Activated CD4-positive, alpha-beta T cell treated with anti-CD3 and anti-CD28 coated beads for 48 hours (primary cell): ENCODE measurements around the gene COL15A1.

Experiments used
- DNase-seq: peaks from one replicate; pipeline ENCODE4 v3.0.0-alpha.2; 2020

The COL15A1 gene

DNA sequence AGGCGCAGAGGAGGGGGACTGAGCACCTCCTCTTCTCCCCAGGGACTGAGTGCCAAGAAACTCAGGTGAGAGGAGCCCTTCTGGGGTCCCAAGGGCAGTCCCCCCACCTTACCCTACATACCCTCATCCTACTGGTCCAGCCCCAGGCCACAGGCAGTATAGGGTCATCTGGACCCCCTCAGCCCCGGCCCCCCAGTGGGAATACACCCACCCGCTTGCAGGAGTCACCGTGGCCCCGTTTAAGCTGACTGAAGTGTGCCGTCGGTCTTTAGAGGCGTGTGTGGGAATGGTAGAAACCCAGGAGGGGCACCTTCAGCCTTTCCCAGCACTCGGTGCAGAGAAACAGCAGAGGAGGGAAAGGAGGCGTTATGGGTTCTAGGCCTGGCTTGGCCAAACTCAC is 30.8 kb downstream of the COL15A1 start:
- DNase-seq: no peak

DNA sequence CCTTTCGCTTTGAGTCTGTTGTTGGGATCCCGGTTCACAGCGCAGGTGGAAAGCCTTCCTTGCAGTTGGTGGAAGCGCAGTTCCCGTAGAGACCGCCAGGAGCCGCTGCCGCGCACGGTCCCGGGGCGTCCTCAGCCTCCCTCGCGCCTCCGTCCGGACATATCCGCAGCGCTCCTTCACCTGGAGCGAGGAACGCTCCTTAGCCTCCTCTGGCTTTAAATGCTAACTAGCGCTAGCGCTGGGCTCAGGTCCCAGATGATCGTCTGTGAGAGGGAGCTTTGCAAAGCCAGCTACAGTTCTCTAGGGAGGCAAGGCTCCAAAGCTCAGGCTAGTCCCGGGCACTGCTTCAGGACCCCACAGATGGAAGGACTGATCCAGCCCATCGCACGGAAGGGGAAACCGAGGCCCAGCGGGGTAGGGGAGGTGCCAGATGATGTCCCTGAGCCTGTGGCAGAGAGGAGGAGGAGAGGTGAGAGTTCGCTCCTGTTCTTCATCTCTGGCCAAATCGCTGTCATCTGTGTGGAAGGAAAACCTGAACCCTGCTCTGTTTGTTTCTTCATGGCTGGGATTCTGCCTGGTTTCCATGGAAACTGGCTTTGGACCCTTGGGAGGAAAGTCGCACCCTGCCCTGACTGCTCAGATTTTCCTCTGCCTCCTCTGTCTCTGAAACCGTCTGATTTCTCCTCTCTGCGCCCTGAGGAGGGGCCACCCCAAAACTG is 31.4 kb downstream of the COL15A1 start:
- peak; percentile 89 for DNase-seq

DNA sequence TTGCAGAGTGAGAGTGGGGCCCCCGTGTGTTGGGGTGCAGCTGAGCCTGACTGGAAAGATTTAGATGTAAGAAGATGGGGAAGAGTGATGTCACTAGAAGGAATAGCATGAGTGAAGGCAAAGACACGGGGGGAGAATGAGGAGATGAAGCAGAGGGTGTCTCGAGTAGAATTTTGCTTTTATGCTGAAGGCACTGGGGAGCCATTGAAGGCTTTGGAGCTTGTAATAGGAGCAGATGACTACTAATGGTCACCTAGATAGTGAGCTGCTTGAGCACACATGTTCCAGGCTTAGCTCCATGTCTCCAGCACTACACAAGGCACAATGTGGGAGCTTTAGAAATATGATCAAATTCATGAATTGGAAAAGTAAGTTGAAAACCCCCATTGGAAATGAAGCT is 32.1 kb downstream of the COL15A1 start:
- no peak for DNase-seq

DNA sequence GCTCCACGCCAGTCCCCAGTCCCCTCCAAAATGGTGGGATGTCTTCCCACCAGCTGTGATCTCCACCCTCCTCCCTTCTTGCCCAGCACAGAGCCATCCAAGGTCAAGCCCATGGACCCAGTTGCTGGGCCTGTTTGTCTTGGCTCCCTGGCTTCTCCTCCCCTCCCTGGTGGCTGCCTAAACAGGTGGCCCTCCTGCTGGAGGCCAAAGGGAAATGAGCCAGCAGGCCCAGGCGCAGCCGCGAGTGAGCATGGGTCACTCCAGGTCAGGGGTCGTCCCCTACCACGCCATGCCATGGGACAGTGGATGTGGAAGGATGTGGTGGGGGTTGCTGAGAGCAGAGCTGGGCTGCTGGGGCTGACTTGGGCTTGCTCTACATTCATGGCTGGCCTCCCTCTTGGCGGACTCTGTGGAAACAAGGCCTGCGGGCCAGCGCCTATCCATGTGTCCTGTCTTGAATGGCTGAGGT is 33.6 kb downstream of the COL15A1 start:
- no peak for DNase-seq

DNA sequence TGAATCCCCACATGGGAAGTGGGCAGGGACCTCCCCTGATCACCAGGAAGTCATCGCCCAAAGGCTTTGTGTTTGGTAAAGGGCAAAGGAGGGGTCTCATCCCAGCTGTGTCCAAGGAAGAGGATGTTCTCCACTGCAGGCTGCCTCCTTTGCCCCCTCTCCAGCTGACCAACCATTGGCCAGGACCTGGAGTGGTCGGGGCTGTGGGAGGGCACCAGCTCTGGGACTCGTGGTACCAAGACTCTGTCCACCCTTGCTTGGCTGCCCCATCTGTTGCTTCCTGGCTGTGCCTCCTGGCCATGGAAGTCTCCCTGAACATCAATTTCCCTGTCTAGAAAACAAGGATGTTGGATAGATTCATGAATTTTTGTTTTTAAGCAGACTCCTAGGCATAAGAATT is 34.1 kb downstream of the COL15A1 start:
- no peak for DNase-seq

DNA sequence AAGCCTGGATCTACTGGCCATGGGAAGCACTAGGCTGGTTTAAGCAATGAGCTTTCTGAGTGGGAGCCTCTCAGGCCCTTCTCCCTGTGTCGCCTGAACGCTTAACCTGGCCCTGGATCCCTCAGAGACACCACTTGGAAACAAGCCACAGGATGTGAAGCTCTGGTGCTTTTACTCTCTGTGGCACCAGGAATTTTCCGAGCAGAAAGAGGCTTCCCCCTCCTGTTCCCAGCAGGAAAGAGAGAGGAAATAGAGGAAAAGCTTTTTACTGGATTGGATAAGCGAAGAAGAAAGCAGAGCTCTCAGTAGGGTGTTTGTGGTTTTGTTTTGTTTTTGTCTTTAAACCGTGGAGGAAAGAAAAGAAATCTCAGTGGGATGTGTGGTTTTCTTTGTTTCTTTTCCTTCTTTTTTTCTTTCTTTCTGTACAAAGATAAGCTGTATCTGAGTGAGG is 34.5 kb downstream of the COL15A1 start:
- no peak for DNase-seq

DNA sequence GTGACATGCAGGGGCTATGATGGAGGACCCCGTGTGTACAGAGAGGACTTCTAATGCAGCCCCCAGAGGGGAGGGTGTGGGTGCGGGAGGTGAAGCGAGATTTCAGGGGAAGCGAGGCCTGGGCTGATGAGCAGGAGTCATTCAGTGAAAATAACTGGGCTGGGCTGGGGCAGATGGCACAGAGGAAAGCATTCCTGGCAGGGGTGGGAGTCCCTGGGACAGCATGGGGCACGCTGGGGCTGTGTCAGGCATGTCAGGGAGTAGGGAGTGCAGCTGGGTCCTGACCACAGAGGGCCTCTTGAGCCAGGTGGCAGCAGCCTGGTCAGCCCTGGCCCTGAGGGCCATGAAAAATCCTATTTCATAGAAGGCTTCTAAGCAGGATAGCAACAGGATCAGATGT is 36.6 kb downstream of the COL15A1 start:
- no peak for DNase-seq

DNA sequence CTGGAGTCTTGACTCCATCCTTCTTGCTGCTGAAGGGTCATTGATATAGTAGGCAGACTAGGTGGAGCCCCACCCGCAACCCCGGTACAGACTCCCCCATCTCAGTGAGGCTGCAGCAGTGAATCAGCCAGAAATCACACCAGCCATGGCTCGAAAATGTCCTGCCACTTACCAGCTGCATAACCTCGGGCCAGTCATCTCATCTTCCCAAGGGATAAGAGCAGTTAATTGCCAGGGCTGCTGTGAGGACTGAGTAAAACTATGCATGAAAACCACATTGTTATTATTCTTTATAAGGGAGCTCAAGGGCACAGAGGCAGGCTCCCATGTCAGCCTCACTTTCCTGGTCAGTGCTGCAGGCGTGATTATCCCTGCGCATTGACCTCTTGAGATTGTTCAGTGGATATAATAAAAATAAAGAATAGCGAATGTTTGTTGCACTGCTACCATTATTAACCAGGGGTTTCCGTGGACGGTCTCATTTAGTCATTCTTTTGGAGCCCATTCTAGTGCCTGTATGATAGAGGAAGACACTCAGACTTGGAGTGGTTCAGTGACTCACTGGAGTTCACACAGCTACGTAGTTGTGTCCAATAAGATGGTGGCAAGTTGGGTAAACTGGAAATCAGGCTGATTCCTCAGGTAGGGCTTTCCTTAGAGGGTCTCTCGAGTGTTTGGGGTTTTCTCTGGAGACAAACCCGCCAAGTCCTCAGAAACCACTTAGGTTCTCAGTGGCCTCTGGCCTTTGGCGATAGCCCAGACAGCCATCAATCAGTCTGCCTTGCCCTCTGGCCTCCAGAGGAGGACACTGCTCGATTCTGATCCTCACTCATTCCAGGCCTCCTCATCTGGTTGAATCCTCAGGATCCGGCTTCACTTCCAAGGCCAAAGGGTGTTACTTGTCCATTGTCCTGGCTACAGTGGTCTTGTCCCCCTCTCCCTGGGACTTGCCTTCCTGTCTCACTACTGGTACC is 39.9 kb downstream of the COL15A1 start:
- no peak for DNase-seq

DNA sequence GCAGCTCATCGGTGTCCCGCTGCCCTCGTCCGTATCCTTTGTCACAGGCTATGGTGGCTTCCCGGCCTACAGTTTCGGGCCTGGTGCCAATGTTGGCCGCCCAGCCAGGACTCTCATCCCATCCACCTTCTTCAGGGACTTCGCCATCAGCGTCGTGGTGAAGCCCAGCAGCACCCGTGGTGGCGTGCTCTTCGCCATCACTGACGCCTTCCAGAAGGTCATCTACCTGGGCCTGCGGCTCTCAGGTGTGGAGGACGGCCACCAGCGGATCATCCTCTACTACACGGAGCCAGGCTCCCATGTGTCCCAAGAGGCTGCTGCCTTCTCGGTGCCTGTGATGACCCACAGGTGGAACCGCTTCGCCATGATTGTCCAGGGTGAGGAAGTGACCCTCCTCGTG is 41.9 kb downstream of the COL15A1 start:
- DNase-seq: no peak

DNA sequence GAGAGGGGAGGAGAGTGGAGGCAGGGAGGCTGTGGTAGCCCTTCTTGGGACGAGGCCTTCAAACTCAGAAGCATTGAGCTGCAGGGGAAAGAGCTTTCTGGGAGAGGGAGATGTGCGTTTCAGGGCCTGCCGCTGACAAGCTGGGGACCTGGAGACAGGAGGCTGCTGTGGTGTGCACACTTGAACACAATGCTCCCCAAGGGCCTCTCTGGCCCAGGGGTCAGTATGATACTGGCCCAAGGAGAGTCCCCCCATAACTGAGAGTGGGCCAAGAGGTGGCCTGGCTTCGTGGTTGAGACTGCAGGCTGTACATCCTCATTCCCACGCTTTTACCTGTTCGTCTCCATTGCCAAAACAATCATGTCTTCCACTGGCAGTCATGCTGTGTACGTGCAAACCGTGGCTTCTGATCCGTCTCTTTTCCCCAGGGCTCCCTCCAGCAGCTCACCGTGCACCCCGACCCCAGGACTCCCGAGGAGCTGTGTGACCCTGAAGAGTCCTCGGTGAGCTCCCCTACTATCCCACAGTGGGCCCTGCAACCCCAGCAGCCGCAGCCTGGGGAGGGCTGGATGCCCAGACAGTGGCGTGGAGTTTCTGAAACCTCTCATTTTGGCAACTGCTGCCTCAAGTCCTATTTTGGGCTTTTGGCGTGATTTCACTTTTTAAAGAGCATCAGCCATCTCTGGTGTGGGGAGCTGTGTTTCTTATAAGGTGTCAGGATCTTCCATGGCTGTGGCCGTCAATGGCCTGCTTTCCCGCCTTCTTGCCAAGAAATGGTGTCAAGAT is 43.4 kb downstream of the COL15A1 start:
- DNase-seq: no peak

DNA sequence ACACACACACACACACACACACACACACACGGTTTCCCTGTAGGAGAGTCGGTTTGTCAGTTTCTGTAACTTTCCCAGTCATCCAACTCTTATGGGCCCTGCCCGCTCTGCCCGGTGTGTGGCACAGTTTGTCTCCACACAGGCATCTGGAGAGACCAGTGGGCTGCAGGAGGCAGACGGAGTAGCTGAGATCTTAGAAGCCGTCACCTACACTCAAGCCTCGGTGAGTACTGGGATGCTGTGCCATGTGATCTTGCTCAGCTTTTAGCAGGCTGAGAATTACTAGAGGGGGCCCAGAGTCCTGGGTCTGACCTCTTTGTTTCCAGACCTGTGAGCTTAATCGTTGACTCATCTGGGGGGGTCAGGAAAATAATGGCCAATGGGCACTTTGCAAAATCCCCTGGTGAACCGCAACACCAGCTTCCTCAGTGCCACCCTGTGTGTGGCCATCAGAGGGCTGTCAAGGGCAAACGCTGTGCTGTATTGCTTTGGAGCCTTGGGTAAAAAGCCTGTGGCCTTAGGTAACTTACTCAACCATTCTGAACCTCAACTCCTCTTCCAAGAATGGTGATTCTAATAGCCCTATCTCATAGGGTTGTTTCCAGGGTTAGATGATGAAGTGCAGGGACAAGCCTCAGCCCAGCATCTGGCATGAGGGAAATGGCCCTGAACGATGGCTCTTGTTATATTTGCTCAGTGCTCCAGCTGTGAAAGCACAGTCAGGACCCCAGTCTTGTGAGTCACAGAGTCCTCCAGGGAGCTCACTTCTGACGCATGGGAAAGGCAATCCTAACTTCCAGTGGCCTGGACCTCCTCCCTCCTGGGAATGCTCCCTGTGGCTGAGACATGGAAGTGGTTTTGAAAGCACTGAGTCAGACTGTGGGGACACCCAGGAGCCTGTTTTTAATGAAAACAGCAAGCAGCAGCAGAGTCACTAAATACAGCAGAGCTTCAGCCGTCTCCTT is 45.6 kb downstream of the COL15A1 start:
- no peak for DNase-seq

DNA sequence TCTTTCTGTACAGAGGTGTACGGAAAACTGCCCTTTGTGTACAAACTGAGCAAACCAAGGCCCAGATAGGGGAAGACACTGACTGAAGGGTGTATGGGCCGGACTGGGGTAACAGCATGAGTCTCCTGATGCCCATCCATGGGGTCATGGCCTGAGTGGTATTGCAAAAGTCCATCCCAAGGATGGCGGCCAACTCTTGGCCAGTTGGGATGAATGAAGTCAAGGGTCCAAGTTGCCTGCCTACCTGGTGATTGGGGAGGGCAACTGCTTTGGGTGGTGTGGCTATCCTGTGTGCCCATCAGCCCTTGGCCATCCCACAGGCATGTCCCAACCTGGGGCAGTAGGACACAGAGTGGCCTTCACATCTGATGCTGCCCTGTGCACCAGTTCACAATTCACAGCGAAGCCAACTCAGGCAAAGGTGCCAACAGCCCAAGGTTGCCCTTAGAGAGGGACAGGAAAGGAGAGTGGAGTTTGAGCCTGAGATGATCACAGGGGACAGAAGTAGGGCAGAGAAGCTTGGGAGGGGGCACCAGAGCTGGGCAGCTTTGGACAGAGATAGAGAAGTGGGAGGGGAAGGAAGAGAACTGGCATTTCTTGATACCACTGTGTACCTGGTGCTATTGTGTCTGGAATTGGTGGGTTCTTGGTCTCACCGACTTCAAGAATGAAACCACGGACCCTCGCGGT is 46.6 kb downstream of the COL15A1 start:
- no peak for DNase-seq

DNA sequence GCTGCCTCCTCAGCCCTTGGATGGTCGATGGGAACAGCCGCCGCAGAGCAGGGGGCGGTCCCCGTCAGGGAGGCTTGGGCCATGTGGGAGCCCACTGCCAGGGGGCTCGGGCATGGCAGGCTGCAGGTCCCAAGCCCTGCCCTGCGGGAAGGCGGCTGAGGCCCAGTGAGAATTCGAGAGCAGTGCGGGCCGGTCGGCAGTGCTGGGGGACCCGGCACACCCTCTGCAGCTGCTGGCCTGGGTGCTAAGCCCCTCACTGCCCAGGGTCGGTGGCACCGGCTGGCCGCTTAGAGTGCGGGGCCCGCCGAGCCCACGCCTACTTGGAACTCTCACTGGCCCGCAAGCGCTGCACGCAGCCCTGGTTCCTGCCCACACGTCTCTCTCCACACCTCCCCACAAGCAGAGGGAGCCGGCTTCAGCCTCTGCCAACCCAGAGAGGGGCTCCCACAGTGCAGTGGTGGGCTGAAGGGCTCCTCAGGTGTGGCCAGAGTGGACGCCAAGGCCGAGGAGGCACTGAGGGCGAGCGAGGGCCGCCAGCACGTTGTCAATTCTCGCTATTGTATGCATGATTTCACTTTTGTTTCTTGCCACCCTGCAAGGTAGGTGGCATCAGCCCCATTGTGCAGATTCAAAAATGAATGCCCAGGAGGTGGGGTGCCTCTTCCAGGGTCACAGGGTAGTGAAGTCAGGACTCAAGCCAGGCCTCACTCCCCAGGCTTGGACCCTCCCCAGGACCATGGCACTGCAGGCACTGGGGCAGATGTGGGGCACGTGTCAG is 48.6 kb downstream of the COL15A1 start:
- no peak for DNase-seq

DNA sequence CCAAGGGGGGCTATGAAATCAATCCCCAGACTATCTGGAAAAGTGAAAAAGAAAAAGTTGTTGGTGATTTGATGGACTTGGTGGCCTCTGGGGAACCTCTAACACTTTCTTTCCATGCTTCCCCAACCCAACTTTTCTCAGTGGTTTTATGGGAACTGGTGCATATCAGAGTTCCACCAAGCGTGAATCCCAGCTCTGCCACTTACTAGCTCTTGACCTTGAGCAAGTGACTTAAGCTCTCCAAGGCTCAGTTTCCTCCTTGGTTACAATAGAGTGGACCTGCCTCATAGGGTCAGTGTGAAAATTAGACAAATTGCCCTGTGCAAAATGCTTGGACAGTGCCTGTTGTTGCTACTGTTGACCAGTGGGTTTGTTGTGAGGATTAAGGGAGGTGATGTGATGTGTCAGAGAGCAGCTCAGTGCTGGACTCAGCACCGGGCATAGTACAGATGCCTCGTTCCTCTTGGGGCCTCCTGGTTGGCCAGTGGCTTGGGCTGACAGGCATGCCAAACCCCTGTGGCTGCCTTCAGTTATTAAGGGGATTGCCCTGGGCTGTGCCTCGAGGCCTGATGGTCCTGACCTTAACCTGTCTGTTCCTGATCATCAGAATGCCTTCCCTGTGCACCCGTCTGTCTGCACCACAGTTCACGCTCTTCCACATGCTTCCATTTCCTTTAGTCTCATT is 49.3 kb downstream of the COL15A1 start:
- no peak for DNase-seq

DNA sequence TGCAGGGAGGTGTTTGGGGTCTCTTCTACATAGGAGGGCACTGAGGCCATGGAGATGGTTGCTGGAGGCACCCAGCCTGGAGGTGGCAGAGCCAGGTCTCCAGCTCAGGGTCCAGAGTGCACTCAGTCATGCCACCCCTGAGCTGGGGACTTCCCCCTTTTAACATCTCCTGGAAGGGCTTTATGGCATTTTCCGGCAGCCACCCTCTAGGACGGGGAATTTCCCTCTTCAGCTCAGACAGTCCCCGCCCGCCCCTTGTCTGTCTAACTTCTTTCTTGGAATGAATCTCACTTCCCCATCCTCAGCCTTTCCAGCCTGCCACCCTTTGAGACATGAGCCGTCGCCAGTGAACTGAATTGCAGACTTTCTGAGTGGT is 49.9 kb downstream of the COL15A1 start:
- peak; percentile 66 for DNase-seq

DNA sequence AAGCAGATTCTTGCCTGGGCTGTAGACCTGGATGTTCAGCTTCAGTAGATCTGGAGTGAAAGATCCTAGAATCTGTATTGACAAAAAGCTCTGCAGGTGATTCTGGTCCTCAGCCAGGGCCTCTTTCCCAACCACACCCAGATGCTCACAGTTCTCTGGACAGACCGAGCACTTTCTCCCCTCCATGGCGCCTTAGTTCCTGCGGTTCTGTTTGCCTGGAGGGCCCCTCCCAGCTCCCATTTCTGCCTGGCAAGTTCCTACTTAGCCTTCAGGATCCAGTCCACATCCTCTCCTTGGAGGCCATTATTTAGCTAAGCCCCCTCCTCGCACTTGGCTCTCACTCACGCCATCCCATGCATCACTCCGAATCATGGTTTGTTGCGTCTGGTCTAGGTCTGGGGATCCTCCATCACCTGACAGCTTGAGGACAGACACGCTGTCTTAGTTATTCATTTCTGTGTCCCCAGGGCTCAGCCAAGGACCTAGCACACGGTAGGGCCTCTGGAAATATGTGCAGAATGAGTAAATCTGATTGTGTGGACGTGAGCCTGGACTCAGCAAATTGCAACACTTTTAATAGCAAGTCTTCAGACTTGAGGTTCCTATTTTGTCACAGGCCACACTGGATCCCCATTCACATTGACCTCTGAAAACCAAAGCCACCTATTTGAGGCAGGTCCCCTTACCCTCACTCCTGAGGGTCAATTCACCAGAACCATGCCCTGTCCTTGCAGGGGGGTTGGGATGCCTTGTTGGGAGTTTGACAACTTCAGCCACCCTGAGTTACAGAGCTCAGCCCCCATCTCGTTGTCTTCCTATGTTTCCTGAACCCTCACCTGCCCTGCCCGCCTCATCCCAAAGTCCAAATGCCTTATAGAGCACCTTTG is 50.7 kb downstream of the COL15A1 start:
- DNase-seq: no peak

DNA sequence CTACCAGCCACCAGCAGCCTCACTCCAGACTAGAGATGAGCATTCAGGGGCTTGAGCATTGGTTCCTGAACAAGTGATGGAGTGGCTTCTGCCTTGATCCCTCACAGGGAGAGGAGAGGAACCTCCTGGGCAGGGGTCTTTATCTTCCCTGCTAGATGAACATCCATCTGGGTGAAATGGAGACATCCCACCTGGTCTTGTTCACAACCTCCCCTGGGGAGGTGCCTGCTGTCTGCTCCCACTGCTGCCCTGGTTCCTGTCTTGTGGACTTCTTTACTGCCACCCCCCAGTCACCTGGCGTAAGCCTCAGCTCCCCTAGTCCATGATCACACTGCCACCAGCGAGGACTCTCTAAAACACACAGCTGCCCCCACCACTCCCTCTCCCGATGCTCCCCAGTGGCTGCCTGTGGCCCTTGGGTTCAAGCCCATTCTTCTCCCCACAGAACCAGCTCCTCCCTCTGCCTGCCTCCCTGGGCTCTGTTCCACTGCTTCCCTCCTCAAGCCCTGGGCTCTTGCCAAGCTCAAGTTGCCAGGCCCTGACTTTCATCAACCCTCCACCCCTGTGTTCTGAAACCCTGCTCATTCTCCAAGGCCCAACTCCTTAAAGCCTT is 51.5 kb downstream of the COL15A1 start:
- DNase-seq: no peak

DNA sequence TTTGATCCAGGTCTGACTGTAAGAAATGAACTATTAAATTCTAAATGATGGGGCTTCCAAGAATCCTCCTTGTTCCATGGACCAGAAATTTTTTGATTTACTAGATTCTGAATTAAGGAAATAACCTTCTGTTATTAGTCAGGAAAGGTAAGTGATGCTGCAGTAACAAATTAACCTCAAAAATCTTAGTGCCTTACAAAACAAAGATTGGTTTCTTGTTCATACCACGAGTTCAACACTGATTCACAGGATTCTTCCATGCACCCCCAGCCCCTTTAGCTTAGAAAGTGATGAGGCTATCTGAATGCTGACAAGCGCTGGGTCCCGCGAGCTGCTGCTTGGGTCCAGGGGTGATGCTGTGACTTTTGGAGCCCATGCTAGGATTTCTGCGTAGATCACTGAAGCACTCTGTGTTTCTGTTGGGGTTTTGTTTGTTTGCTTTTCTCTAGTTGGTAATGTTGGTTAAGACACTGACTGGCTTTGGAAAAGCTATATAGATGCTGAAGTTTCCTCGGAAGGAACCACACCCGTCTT is 52.3 kb downstream of the COL15A1 start:
- DNase-seq: no peak
